GM12892 (cell line): Measurements from ENCODE around the gene FGF12.

Experiments used
- POLR2AphosphoS5 ChIP-seq: IDR thresholded peaks from 2 replicates; pipeline ENCODE4 v1.6.1; 2011; ENCODE audit warnings: low read depth, low read length, control low read depth
- TAF1 ChIP-seq: IDR thresholded peaks from 2 replicates; pipeline ENCODE4 v1.6.1; 2011; ENCODE audit warnings: low read depth, mild to moderate bottlenecking, control low read depth, low read length, borderline replicate concordance

DNA sequence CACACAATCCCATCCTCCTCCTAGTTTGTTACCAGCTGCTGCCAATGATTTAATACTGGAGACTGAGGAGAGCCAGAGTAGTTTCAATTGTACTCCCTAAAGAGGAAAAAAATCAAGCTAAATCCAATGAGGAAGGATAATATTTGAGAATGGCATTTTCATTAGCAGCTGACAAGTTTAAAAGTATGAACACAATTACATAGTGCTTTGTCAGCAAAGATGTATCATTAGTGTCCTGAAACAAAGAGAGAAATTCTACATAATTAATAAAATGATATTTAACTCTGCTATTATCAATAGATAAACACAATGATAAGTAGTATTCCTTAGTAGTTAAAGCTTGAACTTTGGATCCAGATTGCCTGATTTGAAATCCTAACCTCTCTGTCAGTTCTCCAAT is 163.9 kb downstream of the FGF12 start:
- TF ChIP-seq TAF1 (no peak), POLR2AphosphoS5 (no peak)
